SJCRH30 (cell line): ENCODE measurements around the gene SLC39A11. TPM values are rescaled to one million over a fixed set of nuclear protein-coding genes. Genes with fewer than 3 reads are reported as not detected.

Experiments used
- DNase-seq, 2 experiments: peaks; one replicate each; pipeline ENCODE4 v3.0.0-alpha.2; 2015 to 2020
- H3K27ac ChIP-seq: fragments of 250-450 bp; sonication (Bioruptor Pico); 2 replicates; pipeline ENCODE4 v1.5.1; 2020; ENCODE audit warnings: mild to moderate bottlenecking, moderate library complexity
- H3K27me3 ChIP-seq: fragments of 250-450 bp; sonication (Bioruptor Pico); 2 replicates; pipeline ENCODE4 v1.5.1; 2020; ENCODE audit warnings: mild to moderate bottlenecking, moderate library complexity
- H3K36me3 ChIP-seq: fragments of 250-450 bp; sonication (Bioruptor Pico); 2 replicates; pipeline ENCODE4 v1.5.1; 2020; ENCODE audit warnings: mild to moderate bottlenecking, moderate library complexity
- H3K4me1 ChIP-seq: fragments of 250-450 bp; sonication (Bioruptor Pico); 2 replicates; pipeline ENCODE4 v1.5.1; 2020; ENCODE audit warnings: mild to moderate bottlenecking, moderate library complexity
- H3K4me3 ChIP-seq: fragments of 250-450 bp; sonication (Bioruptor Pico); 2 replicates; pipeline ENCODE4 v1.5.1; 2020; ENCODE audit warnings: mild to moderate bottlenecking, moderate library complexity
- H3K9me3 ChIP-seq: fragments of 250-450 bp; sonication (Bioruptor Pico); replicated peaks from 2 replicates; pipeline ENCODE4 v1.5.1; 2020; ENCODE audit warnings: mild to moderate bottlenecking, moderate library complexity
- total RNA-seq: library from RNA; depleted of rRNA; stranded (reverse); fragments of >200 nt; shearing (Covaris generic); gene quantifications from 2 replicates; pipeline ENCODE4 v1.2.3, GENCODE V29; 2014

Gene SLC39A11
- total RNA-seq, 1 experiment from 2014 or later = 9.3 TPM

DNA sequence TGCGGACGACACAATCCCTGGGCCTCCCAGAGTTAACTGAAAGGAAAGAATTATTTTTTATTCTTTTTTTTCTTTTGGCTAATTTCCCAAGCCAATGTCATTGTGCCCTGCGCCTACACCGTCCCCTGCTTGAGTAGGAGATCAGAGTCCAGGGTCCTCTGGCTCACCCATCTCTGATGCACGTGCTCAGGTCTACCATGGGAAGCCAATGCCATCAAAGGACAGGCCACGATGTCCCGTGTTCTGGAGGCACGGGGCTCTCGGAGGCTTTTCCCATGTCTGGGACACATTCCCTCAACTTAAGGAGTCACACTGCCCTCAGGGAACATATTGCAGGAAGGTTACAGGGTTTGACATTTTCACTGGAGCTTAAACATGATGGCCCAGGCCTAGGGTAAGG, 123.7 kb downstream of the SLC39A11 start:
- Histone ChIP-seq H3K36me3 (no peaks in the 10 kb centered on the region), H3K9me3 (no peaks in the 10 kb centered on the region), H3K27me3 (peaks cover 9% of the 10 kb centered on the region; the same call in 1 of the 2 replicates), H3K4me1 (no peaks in the 10 kb centered on the region), H3K4me3 (no peak overlapping the region), H3K27ac (no peak overlapping the region)
- no peak for DNase-seq

DNA sequence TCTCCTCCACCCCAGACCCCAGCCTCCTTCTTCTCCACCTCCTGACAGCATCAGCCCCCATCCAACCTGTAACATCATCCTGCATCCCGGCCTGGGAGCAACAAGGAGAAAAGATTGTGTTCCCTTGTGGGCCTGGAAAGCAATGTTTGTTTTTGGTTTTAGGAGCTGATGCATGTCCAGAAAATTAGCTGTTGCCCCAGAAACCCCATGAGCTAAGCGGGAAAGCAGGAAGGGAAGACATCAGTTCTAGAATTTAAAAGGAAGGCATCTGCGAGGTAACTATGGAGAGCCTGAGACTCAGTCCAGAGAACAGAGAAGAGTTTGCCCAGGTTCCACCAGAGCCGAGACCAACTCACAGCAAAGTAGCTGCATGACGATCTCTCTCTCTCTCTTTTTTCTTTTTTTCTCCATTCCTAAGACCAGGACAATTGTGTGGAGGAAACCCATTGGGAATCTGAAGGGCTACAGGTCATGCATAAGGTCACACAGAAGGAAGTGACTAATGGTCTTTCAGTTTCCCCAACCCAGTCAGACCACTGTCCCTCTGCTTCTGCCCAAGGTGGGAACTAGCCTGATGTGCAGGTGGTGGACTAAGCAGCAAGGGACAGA, 124.4 kb downstream of the SLC39A11 start:
- DNase-seq = no peak
- Histone ChIP-seq H3K4me1 (no peaks in the 10 kb centered on the region), H3K27ac (no peak overlapping the region), H3K4me3 (no peak overlapping the region), H3K9me3 (no peaks in the 10 kb centered on the region), H3K36me3 (no peaks in the 10 kb centered on the region), H3K27me3 (peaks cover 13% of the 10 kb centered on the region)

DNA sequence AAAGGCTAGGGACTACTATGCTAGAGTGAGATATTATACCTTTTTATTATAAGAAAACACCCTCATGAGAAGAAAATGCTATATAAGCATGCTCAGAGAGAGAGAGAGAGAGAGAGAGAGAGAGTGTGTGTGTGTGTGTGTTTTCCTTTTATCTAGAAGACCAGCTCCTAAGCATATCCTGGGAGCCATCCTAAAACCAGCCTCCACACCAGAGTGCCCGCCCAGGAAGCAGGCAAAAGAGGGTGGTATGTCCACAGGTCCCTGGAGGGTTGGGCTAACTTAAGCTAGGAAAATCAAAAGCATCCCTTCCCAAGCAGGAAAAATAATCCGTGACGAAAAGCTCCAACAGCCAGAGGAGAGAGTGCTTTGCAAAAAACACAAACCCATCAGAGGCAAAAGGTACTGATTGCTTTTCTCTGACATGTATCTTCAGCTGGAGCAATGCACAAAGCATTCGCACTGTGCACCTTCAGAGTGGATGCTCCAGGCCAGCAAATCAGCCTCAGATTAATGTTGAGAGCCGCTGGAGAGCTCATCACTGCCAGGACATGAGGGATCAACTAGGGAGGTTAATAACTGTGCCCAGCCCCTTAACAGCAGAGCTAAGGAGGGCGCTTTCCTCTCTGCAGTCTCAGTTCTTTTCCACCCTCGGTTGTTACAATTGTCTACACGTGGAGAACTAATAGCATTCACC, 125.1 kb downstream of the SLC39A11 start:
- no peaks in the 10 kb centered on the region for H3K4me1 ChIP-seq
- H3K27me3 ChIP-seq = peaks cover 13% of the 10 kb centered on the region
- no peaks in the 10 kb centered on the region for H3K36me3 ChIP-seq
- no peak for DNase-seq
- H3K9me3 ChIP-seq = no peaks in the 10 kb centered on the region
- no peak overlapping the region for H3K27ac ChIP-seq
- no peak overlapping the region for H3K4me3 ChIP-seq

DNA sequence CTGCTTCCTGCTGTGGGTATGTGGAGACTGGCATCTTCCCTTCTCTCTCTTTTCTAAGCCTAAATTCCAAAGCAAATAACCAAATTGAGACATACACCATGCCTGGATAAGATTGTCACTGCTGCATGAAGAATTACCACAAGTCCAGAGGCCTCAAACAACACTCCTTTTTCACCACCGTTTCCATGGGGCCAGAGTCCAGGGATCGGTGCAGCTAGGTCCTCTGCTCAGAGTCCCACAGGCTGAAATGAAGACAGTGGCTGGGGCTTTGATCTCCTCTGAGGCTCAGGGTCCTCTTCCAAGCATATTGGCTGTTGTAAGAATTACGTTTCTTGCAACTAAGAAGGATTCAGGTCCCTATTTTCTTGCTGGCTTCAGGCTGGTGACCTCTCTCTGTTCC, 130.4 kb downstream of the SLC39A11 start:
- DNase-seq = no peak
- Histone ChIP-seq H3K4me1 (no peaks in the 10 kb centered on the region), H3K4me3 (no peak overlapping the region), H3K27me3 (peaks cover 4% of the 10 kb centered on the region; the same call in 1 of the 2 replicates), H3K9me3 (no peaks in the 10 kb centered on the region), H3K36me3 (no peaks in the 10 kb centered on the region), H3K27ac (no peak overlapping the region)

DNA sequence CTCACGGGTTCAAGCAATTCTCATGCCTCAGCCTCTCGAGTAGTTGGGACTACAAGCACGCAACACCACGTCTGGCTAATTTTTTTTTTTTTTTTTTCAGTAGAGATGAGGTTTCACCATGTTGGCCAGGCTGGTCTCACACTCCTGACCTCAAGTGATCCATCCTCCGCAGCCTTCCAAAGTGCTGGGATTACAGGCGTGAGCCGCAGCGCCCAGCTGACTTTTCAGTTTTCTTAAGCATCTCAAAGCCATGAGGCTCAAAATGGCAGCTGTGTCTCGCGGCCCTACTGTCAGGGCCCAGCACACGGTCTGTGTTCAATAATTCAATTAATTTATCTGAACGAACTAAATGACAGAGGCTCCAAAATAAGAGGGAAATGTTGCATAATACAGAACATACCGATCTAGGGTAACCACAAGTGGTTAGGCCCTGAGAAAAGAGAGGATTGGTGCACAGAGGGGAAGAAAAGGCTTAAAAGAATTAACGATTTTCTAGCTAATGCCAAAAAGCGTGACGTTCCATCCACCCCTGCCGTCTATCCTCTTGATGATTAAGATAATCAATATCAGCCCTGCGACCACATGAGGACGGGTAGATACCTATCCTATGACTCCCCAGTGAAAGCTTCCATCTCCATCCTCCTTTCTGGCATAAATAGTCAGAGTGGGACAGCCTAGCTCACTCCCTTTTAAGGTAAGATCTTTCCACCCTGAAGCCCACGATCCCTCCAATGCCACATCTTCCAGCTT, 136.9 kb downstream of the SLC39A11 start:
- no peak overlapping the region for H3K27ac ChIP-seq
- DNase-seq = no peak
- H3K4me3 ChIP-seq = no peak overlapping the region
- H3K36me3 ChIP-seq = no peaks in the 10 kb centered on the region
- no peaks in the 10 kb centered on the region for H3K9me3 ChIP-seq
- H3K4me1 ChIP-seq = no peaks in the 10 kb centered on the region
- peaks cover 9% of the 10 kb centered on the region; the same call in 1 of the 2 replicates for H3K27me3 ChIP-seq

DNA sequence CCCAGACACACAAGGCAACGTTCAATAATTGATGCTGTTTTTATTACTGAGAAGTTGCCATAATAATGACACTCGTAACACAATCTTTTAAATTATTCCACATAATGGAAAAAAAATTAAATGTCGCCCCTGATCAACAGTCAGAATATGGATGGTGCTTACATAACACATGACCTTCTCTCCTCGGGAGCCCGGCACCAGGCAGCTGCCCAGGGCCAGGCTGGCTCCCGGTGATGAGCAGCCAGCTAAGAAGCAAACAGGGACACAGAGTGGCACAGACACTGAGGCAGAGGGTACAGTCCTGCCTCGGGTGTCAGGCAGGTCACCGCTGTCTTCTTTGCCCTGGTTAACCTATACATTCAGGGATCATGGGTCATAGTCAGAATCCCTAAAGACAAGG, 137.9 kb downstream of the SLC39A11 start:
- Histone ChIP-seq H3K36me3 (no peaks in the 10 kb centered on the region), H3K27me3 (peaks cover 12% of the 10 kb centered on the region; the same call in 1 of the 2 replicates), H3K27ac (no peak overlapping the region), H3K4me1 (no peaks in the 10 kb centered on the region), H3K9me3 (no peaks in the 10 kb centered on the region), H3K4me3 (no peak overlapping the region)
- DNase-seq = no peak

DNA sequence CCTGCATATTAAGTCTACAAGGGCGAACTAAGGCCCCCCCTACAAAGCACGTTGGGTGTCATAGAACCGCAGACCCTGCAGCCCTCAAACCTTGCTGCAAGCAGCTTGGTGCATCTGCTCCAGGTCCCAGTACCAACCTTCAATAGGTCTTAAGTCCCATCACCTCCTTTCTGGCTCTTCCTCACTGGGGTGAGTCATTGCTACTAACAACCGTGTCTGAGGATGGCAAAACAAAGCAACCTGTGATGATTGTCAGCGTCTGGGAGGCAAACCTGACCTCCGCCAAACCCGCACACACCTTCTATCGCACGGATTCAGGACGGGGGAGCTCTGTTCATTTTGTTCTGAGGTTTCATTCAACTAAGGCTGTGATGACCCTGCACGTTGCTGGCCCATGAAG, 138.9 kb downstream of the SLC39A11 start:
- Histone ChIP-seq H3K4me1 (no peaks in the 10 kb centered on the region), H3K4me3 (no peak overlapping the region), H3K9me3 (0 out of 2 replicates have a peak, but pooled peaks cover 1% of the 10 kb centered on the region), H3K36me3 (no peaks in the 10 kb centered on the region), H3K27ac (no peak overlapping the region), H3K27me3 (peaks cover 13% of the 10 kb centered on the region; the same call in 1 of the 2 replicates)
- no peak for DNase-seq

DNA sequence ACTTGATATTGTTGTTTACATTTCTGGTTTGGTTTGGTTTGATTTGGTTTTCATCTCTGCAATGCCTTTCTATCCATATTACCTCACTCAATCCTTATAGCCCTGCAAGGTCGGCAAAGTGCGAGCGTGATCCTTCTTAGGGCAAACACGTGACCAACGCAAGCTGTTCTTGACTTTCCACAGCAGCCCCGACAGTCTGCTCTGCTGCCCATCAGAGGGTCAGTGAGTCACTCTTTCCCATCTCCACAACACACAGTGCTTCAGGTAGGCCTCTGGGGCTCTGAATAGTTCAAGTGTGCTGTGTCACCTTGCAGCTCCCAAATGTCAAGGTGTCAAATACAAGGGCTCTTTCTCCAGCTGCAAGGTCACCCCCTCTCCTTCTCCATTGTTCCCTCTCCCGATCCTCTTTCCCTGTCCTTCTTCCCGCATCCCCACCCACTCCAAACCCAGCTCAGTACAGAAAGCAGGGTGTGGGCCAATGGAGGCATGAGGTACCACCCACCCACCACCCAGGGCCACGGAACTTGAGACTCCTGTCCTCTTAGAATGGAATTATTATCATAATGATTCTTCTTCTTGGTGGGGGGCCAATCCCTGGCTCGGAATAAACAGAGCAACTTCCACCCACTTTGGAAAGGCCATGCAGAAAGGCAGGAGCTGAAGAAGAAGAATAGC, 139.7 kb downstream of the SLC39A11 start:
- DNase-seq = no peak
- Histone ChIP-seq H3K27ac (no peak overlapping the region), H3K9me3 (0 out of 2 replicates have a peak, but pooled peaks cover 3% of the 10 kb centered on the region), H3K36me3 (no peaks in the 10 kb centered on the region), H3K4me1 (no peaks in the 10 kb centered on the region), H3K4me3 (no peak overlapping the region), H3K27me3 (peaks cover 13% of the 10 kb centered on the region; the same call in 1 of the 2 replicates)

DNA sequence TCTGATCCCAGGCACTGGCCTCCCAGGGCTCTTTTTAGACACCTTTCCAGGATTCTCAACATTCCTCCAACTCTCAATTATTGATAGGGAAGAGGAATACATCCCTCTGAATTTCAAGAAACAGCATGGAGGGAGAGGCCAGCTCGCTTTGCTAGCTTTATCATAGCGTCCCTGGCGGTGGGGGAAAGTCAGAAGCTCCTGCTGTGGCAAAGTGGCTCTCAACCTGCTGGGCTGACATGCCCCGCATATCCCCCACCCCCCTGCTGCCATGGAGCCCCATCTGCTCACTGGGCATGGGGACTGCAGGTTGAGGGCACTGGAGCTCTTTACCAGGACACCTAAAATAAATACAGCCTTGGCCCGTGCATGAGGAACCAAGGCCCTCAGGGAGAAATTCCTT, 140.3 kb downstream of the SLC39A11 start:
- Histone ChIP-seq H3K27ac (no peak overlapping the region), H3K4me1 (no peaks in the 10 kb centered on the region), H3K36me3 (no peaks in the 10 kb centered on the region), H3K4me3 (no peak overlapping the region), H3K27me3 (peaks cover 13% of the 10 kb centered on the region; the same call in 1 of the 2 replicates), H3K9me3 (0 out of 2 replicates have a peak, but pooled peaks cover 3% of the 10 kb centered on the region)
- DNase-seq = no peak

DNA sequence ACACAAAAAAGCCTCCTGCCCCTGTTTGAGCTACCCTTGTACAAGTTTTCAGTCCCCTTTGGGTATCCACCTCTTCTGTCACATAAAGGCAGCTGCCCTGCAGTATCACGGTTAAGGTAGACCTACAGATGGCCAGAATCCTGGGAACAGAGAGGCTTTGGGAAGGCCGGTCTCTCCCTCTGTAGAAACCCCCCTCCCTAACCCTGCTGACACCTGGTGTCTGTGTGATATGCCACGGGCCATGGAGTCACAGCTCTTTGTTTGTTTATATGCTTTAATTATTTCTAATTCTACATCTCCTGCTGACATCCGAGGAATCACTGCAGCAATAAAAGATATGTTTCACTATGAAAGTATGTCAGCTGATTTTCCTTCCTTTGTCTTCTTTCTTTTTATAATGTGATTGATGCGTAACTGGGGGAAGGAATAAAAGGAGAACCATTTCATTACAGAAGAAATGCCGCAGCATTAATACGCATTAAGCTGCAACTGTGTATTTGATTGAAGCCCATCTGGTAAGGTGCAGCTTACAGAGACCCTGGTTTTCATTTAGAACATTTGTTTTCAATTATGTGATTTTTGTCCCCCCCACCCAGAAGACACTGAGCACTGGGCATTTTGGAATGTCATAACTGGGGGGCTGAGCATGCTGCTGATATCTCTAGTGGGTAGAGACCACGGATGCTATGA, 142.1 kb downstream of the SLC39A11 start:
- Histone ChIP-seq H3K4me3 (no peak overlapping the region), H3K27me3 (peaks cover 13% of the 10 kb centered on the region; the same call in 1 of the 2 replicates)

DNA sequence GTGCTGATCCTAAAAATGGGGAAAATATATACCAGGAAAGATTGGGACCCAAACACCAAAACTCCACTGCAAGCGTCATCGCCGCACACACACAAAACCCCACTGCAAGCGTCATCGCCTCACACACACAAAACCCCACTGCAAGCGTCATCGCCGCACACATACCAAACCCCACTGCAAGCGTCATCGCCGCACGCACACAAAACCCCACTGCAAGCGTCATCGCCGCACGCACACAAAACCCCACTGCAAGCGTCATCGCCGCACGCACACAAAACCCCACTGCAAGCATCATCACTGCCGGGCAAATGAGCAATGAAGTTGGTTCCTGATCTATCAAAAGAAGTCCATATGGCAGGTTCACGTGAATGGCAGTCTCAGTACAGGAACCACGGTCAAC, 144.4 kb downstream of the SLC39A11 start:
- Histone ChIP-seq H3K27me3 (peaks cover 13% of the 10 kb centered on the region; the same call in 1 of the 2 replicates), H3K27ac (no peak overlapping the region), H3K4me1 (no peaks in the 10 kb centered on the region), H3K36me3 (no peaks in the 10 kb centered on the region), H3K4me3 (no peak overlapping the region), H3K9me3 (0 out of 2 replicates have a peak, but pooled peaks cover 3% of the 10 kb centered on the region)
- DNase-seq = no peak

More for the DNA sequence above, 142.1 kb downstream of the SLC39A11 start:
- Histone ChIP-seq H3K9me3 (0 out of 2 replicates have a peak, but pooled peaks cover 3% of the 10 kb centered on the region), H3K36me3 (no peaks in the 10 kb centered on the region), H3K27ac (no peak overlapping the region), H3K4me1 (no peaks in the 10 kb centered on the region)
- no peak for DNase-seq

DNA sequence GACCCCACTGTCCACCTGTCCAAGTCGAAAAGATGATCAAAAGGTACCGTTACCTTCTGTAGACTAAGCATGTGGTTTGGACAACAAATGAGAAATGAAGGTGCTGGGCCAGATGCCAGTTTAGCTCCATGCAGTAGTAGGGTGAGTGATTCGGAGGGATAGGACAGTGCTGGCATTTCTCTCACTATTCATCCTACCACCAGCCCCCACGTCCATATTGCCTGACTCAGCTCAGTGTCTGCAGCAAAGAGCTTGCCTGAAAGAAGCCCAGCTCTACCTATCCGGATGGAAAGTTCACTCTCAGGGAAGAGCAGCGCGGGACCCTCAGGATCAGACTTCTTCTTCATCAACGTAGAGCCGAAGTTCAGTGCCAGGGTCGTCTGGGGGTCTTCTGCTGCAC, 145.0 kb downstream of the SLC39A11 start:
- H3K36me3 ChIP-seq = no peaks in the 10 kb centered on the region
- H3K4me3 ChIP-seq = no peak overlapping the region
- H3K27ac ChIP-seq = no peak overlapping the region
- no peak for DNase-seq
- no peaks in the 10 kb centered on the region for H3K4me1 ChIP-seq
- peaks cover 6% of the 10 kb centered on the region; the same call in 1 of the 2 replicates for H3K27me3 ChIP-seq
- 0 out of 2 replicates have a peak, but pooled peaks cover 3% of the 10 kb centered on the region for H3K9me3 ChIP-seq

DNA sequence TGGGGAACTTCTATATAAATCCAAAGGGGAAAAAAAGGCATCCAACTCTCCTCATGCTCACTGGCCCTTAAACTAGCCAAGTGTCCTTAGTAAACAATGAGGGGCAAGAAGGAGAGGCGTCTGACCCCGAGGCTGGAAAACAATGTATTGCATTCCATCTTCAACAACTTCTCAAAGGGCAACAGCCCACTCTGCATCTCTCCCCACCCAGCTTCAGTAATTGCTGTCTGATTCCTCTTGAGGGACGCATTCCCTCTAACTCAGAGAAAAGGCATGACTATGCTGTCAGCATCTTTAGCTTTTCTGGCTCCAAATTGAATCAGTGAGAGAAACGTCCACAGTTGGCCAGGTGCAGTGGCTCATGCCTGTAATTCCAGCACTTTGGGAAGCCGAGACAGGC, 145.8 kb downstream of the SLC39A11 start:
- H3K4me1 ChIP-seq = no peaks in the 10 kb centered on the region
- no peaks in the 10 kb centered on the region for H3K36me3 ChIP-seq
- no peak overlapping the region for H3K4me3 ChIP-seq
- H3K9me3 ChIP-seq = 0 out of 2 replicates have a peak, but pooled peaks cover 3% of the 10 kb centered on the region
- DNase-seq = no peak
- 0 out of 2 replicates have a peak, but pooled peaks cover 4% of the 10 kb centered on the region for H3K27me3 ChIP-seq
- H3K27ac ChIP-seq = no peak overlapping the region

DNA sequence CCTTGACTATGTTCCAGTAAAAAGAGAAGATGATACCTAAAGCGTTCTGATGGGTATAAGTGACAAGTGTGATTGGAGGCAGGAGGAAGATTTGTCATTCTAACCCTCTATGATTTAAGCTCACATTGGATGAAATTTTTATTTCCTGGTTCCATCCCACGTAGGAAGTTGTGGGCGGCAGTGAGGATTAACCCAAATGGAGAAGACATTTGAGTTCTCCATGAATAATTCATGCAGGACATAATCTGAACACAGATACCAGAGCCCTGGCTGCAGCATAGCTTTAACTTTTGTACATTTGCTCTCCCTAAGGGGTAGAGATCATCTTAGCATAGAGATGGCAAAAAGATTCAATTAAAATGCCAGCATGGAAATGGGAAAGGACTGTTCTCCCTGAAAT, 146.3 kb downstream of the SLC39A11 start:
- H3K4me3 ChIP-seq = no peak overlapping the region
- no peaks in the 10 kb centered on the region for H3K4me1 ChIP-seq
- H3K9me3 ChIP-seq = 0 out of 2 replicates have a peak, but pooled peaks cover 3% of the 10 kb centered on the region
- no peaks in the 10 kb centered on the region for H3K36me3 ChIP-seq
- 0 out of 2 replicates have a peak, but pooled peaks cover 4% of the 10 kb centered on the region for H3K27me3 ChIP-seq
- no peak for DNase-seq
- no peak overlapping the region for H3K27ac ChIP-seq
